Skeletal muscle tissue (tissue), 4 donors: ENCODE results near the gene PCDHB8. TPM values are rescaled to one million over a fixed set of nuclear protein-coding genes. Genes with fewer than 3 reads are reported as not detected.
"Not testable (repeated sequence)": the region's sequence is repeated elsewhere in the genome, so short reads cannot be mapped to it uniquely, and the experiment has no call there.

ENCODE experiments used
- H3K27ac ChIP-seq: one replicate; pipeline ENCODE4 v1.7.0; 2013; ENCODE audit warnings: mild to moderate bottlenecking, low read depth, low read length, inconsistent platforms
- H3K27me3 ChIP-seq, 3 donors: one replicate each; pipeline ENCODE4 v1.7.0; 2013; ENCODE audit warnings: low read length in 3 of 3; ENCODE audit not compliant: control insufficient read depth in 3 of 3, insufficient read depth in 3 of 3
- H3K36me3 ChIP-seq, 3 donors: one replicate each; pipeline ENCODE4 v1.7.0; 2013; ENCODE audit warnings: low read length in 3 of 3; ENCODE audit not compliant: control insufficient read depth in 3 of 3, insufficient read depth in 3 of 3
- H3K4me1 ChIP-seq, 3 donors: one replicate each; pipeline ENCODE4 v1.7.0; 2013; ENCODE audit warnings: low read length in 3 of 3, mild to moderate bottlenecking in 3 of 3; ENCODE audit not compliant: control insufficient read depth in 3 of 3, insufficient read depth in 3 of 3
- H3K4me3 ChIP-seq, 3 donors: one replicate each; pipeline ENCODE4 v1.7.0; 2013; ENCODE audit warnings: low read length in 3 of 3
- H3K9ac ChIP-seq, 3 donors: one replicate each; pipeline ENCODE4 v1.7.0; 2013; ENCODE audit warnings: low read length in 3 of 3, mild to moderate bottlenecking in 3 of 3, moderate library complexity in 2 of 3, low read depth in 1 of 3
- H3K9me3 ChIP-seq, 3 donors: one replicate each; pipeline ENCODE4 v1.7.0; 2013; ENCODE audit warnings: low read length in 3 of 3; ENCODE audit not compliant: control insufficient read depth in 3 of 3
- total RNA-seq: library from RNA; depleted of rRNA; stranded (reverse); fragments of >200 nt; gene quantifications from one replicate; pipeline ENCODE4 v1.2.3, GENCODE V29; 2014
- donor health status: Osteomylitis.

The PCDHB8 gene
- total RNA-seq, 1 donor from 2014 or later, result 1.6 TPM

DNA sequence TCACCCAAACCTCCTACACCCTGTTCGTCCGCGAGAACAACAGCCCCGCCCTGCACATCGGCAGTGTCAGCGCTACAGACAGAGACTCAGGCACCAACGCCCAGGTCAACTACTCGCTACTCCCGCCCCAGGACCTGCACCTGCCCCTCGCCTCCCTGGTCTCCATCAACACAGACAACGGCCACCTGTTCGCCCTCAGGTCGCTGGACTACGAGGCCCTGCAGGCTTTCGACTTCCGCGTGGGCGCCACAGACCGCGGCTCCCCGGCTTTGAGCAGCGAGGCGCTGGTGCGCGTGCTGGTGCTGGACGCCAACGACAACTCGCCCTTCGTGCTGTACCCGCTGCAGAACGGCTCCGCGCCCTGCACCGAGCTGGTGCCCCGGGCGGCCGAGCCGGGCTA, 23.5 kb downstream of the PCDHB8 start:
- H3K27me3 ChIP-seq, H3K36me3 ChIP-seq, H3K4me3 ChIP-seq, H3K9ac ChIP-seq, H3K4me1 ChIP-seq, H3K27ac ChIP-seq: not testable (repeated sequence)
- H3K9me3 ChIP-seq, result peaks cover 7 to 15% (median 13%) of the 10 kb centered on the region in 3 donors

- H3K36me3 ChIP-seq, H3K27me3 ChIP-seq, H3K4me3 ChIP-seq, H3K27ac ChIP-seq, H3K4me1 ChIP-seq, H3K9ac ChIP-seq: not testable (repeated sequence)
- peaks cover 7 to 17% (median 14%) of the 10 kb centered on the region in 3 donors for H3K9me3 ChIP-seq
These were observed 24.1 kb downstream of the PCDHB8 start for GRCh38 chr5:141201646-141202045.

DNA sequence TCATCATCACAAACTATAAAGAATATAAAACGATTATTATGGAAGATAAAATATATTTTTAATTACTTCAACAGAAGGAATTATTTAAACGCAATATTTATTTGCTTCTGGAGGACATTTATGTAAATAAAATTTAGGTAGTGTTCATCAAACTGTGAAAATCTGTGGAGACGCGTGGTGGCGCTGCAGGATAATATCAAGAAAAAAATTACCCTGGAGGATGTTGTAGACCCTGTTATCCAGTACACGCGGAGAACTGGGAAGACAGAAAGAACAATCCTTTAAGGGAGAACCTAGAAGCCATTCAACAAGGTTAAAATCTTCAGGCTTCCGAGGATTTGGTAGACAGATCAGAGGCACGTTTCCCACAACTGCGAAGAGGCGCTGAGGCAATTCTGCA, 30.9 kb downstream of the PCDHB8 start, which contains the start of gene PCDHB12:
Gene PCDHB12, plus strand, starts transcription at position 242 of the 400 bp plus-strand sequence. CDS start 189 bp downstream, outside the sequence.
- Histone ChIP-seq H3K36me3 (no peaks in the 10 kb centered on the region), H3K27me3 (peaks cover 0 to 4% (median 0%) of the 10 kb centered on the region in 3 donors), H3K9me3 (peaks cover 0 to 23% (median 9%) of the 10 kb centered on the region in 3 donors), H3K9ac (no peak within 1 kb of the TSS), H3K4me1 (no peaks in the 10 kb centered on the region), H3K27ac (no peak within 1 kb of the TSS), H3K4me3 (peak within 1 kb of the TSS in 1 of 3 donors; percentile 55)

GRCh38 chr5:141210281-141210680, 32.7 kb downstream of the PCDHB8 start:
- H3K36me3 ChIP-seq, result not testable (repeated sequence)
- H3K9me3 ChIP-seq, result peaks cover 4 to 27% (median 9%) of the 10 kb centered on the region in 3 donors

DNA sequence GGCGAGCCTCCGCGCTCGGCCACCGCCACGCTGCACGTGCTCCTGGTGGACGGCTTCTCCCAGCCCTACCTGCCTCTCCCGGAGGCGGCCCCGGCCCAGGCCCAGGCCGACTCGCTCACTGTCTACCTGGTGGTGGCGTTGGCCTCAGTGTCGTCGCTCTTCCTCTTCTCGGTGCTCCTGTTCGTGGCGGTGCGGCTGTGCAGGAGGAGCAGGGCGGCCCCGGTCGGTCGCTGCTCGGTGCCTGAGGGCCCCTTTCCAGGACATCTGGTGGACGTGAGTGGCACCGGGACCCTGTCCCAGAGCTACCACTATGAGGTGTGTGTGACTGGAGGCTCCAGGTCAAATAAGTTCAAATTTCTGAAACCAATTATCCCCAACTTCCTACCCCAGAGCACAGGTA, 33.3 kb downstream of the PCDHB8 start:
- not testable (repeated sequence) for H3K27me3 ChIP-seq, H3K36me3 ChIP-seq, H3K4me1 ChIP-seq, H3K27ac ChIP-seq, H3K9ac ChIP-seq, H3K4me3 ChIP-seq
- H3K9me3 ChIP-seq, result peaks cover 4 to 27% (median 9%) of the 10 kb centered on the region in 3 donors

More at GRCh38 chr5:141210281-141210680, 32.7 kb downstream of the PCDHB8 start:
- H3K4me3 ChIP-seq, H3K4me1 ChIP-seq, H3K27ac ChIP-seq, H3K9ac ChIP-seq, H3K27me3 ChIP-seq: not testable (repeated sequence)

DNA sequence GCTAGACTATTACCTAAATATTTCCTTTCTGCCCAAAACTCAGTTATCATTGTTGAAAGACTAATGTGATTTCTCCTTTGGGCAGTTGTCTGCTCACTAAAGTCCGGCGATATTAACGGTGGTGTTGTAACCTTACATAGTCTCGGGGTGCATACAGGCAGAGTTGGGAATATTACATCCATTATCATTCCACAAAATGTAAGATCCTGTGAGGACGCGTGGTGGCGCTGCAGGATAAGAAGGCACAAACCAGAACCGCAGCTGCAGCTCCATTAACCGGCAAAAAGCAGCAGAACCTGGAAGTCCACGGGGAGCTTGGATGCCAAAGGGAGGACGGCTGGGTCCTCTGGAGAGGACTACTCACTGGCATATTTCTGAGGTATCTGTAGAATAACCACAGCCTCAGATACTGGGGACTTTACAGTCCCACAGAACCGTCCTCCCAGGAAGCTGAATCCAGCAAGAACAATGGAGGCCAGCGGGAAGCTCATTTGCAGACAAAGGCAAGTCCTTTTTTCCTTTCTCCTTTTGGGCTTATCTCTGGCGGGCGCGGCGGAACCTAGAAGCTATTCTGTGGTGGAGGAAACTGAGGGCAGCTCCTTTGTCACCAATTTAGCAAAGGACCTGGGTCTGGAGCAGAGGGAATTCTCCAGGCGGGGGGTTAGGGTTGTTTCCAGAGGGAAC, 36.2 kb downstream of the PCDHB8 start, which contains the start of gene PCDHB13:
Gene PCDHB13, plus strand, starts transcription at position 264 of the 684 bp plus-strand sequence. Its CDS starts 205 bp downstream, at position 469.
- Histone ChIP-seq H3K9me3 (peaks cover 9 to 23% (median 13%) of the 10 kb centered on the region in 3 donors), H3K4me3 (peak within 1 kb of the TSS in 1 of 3 donors; percentile 27)
- H3K9ac ChIP-seq, H3K36me3 ChIP-seq, H3K27me3 ChIP-seq, H3K4me1 ChIP-seq, H3K27ac ChIP-seq: not testable (repeated sequence)

- H3K9ac ChIP-seq, H3K4me1 ChIP-seq, H3K27me3 ChIP-seq, H3K27ac ChIP-seq, H3K36me3 ChIP-seq: not testable (repeated sequence)
- Histone ChIP-seq H3K9me3 (peaks cover 9 to 25% (median 9%) of the 10 kb centered on the region in 3 donors), H3K4me3 (peak overlapping the region in 1 of 3 donors; percentile 27)
These were observed 37.0 kb downstream of the PCDHB8 start for GRCh38 chr5:141214583-141214982.

DNA sequence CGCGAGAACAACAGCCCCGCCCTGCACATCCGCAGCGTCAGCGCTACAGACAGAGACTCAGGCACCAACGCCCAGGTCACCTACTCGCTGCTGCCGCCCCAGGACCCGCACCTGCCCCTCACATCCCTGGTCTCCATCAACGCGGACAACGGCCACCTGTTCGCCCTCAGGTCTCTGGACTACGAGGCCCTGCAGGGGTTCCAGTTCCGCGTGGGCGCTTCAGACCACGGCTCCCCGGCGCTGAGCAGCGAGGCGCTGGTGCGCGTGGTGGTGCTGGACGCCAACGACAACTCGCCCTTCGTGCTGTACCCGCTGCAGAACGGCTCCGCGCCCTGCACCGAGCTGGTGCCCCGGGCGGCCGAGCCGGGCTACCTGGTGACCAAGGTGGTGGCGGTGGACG, 37.9 kb downstream of the PCDHB8 start:
- not testable (repeated sequence) for H3K27me3 ChIP-seq, H3K4me3 ChIP-seq, H3K9ac ChIP-seq, H3K4me1 ChIP-seq, H3K27ac ChIP-seq, H3K36me3 ChIP-seq
- H3K9me3 ChIP-seq, result peaks cover 4 to 23% (median 9%) of the 10 kb centered on the region in 3 donors

DNA sequence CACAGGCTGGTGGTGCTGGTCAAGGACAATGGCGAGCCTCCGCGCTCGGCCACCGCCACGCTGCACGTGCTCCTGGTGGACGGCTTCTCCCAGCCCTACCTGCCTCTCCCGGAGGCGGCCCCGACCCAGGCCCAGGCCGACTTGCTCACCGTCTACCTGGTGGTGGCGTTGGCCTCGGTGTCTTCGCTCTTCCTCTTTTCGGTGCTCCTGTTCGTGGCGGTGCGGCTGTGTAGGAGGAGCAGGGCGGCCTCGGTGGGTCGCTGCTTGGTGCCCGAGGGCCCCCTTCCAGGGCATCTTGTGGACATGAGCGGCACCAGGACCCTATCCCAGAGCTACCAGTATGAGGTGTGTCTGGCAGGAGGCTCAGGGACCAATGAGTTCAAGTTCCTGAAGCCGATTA, 38.4 kb downstream of the PCDHB8 start:
- not testable (repeated sequence) for H3K4me1 ChIP-seq, H3K9ac ChIP-seq, H3K4me3 ChIP-seq, H3K27me3 ChIP-seq, H3K27ac ChIP-seq, H3K36me3 ChIP-seq
- H3K9me3 ChIP-seq, result peaks cover 4 to 27% (median 12%) of the 10 kb centered on the region in 3 donors

DNA sequence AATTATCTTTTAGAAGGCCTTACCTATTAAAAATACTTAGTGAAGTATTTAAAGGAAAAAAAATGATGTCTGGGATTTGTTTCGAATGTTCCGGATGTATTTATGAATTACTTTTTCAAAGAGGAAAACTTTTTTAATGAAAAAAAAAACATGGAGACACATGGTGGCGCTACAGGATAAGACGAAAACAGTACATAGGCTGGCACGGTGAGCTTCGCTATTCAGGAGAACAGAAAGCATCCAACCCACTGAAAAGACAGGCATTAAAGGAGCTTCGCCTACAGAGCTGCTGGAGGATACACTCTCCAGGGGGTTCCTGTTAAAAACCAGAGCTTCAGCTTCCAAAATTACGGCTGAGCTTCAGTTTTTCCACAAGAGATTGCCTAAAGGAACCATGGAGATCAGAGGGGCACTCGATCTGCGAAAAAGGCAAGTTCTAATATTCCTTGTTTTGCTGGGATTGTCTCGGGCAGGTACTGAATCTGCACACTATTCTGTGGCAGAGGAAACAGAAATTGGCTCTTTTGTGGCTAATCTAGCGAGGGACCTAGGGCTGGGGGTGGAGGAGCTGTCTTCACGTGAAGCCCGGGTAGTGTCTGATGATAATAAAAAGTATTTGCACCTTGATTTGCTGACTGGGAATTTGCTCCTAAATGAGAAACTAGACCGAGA, 45.7 kb downstream of the PCDHB8 start, which contains the start of gene PCDHB14:
Gene PCDHB14, plus strand, starts transcription at position 232 of the 672 bp plus-strand sequence. Its CDS starts 163 bp downstream, at position 395.
- H3K4me3 ChIP-seq, result peak within 1 kb of the TSS; percentile 52 to 65 (median 57)
- H3K9me3 ChIP-seq, result peaks cover 14 to 35% (median 15%) of the 10 kb centered on the region in 3 donors
- H3K4me1 ChIP-seq, result no peaks in the 10 kb centered on the region
- H3K9ac ChIP-seq, result peak within 1 kb of the TSS in 1 of 3 donors; percentile 58
- no peaks in the 10 kb centered on the region for H3K27me3 ChIP-seq
- H3K36me3 ChIP-seq, result no peaks in the 10 kb centered on the region
- no peak within 1 kb of the TSS for H3K27ac ChIP-seq
